Activated CD4-positive, alpha-beta T cell treated with anti-CD3 and anti-CD28 coated beads, Interleukin-2, amount 10 ng/mL, durations not matched to agents 24 days and 14 days (primary cell): ENCODE measurements around the gene TMEM168. TPM values are rescaled to one million over a fixed set of nuclear protein-coding genes. Genes with fewer than 3 reads are reported as not detected.

Experiments
- DNase-seq: peaks from one replicate; pipeline ENCODE4 v3.0.0; 2022
- H3K27ac Mint-ChIP-seq: one replicate; pipeline ENCODE4 v1.8.0; 2022; ENCODE audit warnings: mild to moderate bottlenecking, mixed read lengths
- H3K27me3 Mint-ChIP-seq: one replicate; pipeline ENCODE4 v1.8.0; 2022; ENCODE audit warnings: mixed read lengths
- H3K36me3 Mint-ChIP-seq: one replicate; pipeline ENCODE4 v1.8.0; 2022; ENCODE audit warnings: low read depth, mild to moderate bottlenecking, mixed read lengths
- H3K4me1 Mint-ChIP-seq: one replicate; pipeline ENCODE4 v1.8.0; 2021; ENCODE audit warnings: mixed read lengths
- H3K4me3 Mint-ChIP-seq: one replicate; pipeline ENCODE4 v1.8.0; 2022; ENCODE audit warnings: mild to moderate bottlenecking, moderate library complexity, mixed read lengths
- H3K9me3 Mint-ChIP-seq: one replicate; pipeline ENCODE4 v1.8.0; 2021; ENCODE audit warnings: mixed read lengths
- intact Hi-C: fragments of 100-400 bp; cut with micrococcal nuclease; formaldehyde crosslinking; loops from one replicate; pipeline ENCODE4 v1.15.1; 2023
- total RNA-seq: library from RNA; stranded (reverse); gene quantifications from 2 replicates; pipeline ENCODE4 v1.2.3, GENCODE V29; 2022

TMEM168 gene
- total RNA-seq, 1 donor from 2014 or later, result 18.3 TPM

- H3K36me3 Mint-ChIP-seq, result peaks cover 13% of the 10 kb centered on the region
- peaks cover 5% of the 10 kb centered on the region for H3K4me1 Mint-ChIP-seq
- no peak for DNase-seq
- H3K4me3 Mint-ChIP-seq, result no peak overlapping the region
- H3K27ac Mint-ChIP-seq, result no peak overlapping the region
- H3K9me3 Mint-ChIP-seq, result no peaks in the 10 kb centered on the region
- no peaks in the 10 kb centered on the region for H3K27me3 Mint-ChIP-seq
- intact Hi-C loops, result no loop called here
Measured at GRCh38 chr7:112765105-112765504, 25.1 kb downstream of the TMEM168 start.

DNA sequence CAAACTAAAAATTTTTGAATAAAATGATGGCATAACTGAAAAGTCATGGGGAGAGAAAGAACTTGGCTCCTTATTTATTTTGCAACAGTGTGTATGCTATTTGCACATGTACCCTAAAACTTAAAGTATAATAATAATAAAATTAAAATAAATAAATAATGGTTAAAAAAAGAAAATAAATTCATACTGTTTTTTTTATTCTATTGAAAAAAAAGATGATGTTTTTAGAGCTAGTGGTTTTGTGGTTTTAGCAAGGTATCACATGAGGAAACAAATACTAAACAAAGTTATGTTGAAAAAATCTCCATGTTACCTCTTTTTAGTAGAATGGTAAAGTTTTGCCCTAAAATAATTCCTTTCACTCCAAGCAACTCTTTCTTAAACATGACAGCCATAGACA is 26.2 kb downstream of the TMEM168 start:
- Mint-ChIP-seq H3K36me3 (peaks cover 10% of the 10 kb centered on the region), H3K27ac (no peak overlapping the region), H3K4me3 (no peak overlapping the region), H3K27me3 (no peaks in the 10 kb centered on the region), H3K4me1 (peaks cover 5% of the 10 kb centered on the region), H3K9me3 (no peaks in the 10 kb centered on the region)
- intact Hi-C loops, result no loop called here
- DNase-seq, result no peak

GRCh38 chr7:112763298-112763697 is 26.9 kb downstream of the TMEM168 start:
- Mint-ChIP-seq H3K4me3 (no peak overlapping the region), H3K27ac (no peak overlapping the region), H3K27me3 (no peaks in the 10 kb centered on the region), H3K4me1 (peaks cover 5% of the 10 kb centered on the region), H3K36me3 (peaks cover 10% of the 10 kb centered on the region), H3K9me3 (no peaks in the 10 kb centered on the region)
- no peak for DNase-seq
- intact Hi-C loops, result no loop called here

GRCh38 chr7:112759905-112760304 is 30.3 kb downstream of the TMEM168 start:
- H3K27ac Mint-ChIP-seq, result no peak overlapping the region
- H3K27me3 Mint-ChIP-seq, result no peaks in the 10 kb centered on the region
- H3K36me3 Mint-ChIP-seq, result peaks cover 3% of the 10 kb centered on the region
- intact Hi-C loops, result no loop called here
- H3K9me3 Mint-ChIP-seq, result no peaks in the 10 kb centered on the region
- H3K4me3 Mint-ChIP-seq, result no peak overlapping the region
- peaks cover 5% of the 10 kb centered on the region for H3K4me1 Mint-ChIP-seq
- DNase-seq, result no peak

- Mint-ChIP-seq H3K4me3 (no peak overlapping the region), H3K27ac (no peak overlapping the region), H3K4me1 (no peaks in the 10 kb centered on the region), H3K36me3 (peaks cover 3% of the 10 kb centered on the region), H3K27me3 (no peaks in the 10 kb centered on the region), H3K9me3 (no peaks in the 10 kb centered on the region)
- no peak for DNase-seq
- intact Hi-C loops, result no loop called here
Measured at GRCh38 chr7:112757337-112757736, 32.9 kb downstream of the TMEM168 start.

DNA sequence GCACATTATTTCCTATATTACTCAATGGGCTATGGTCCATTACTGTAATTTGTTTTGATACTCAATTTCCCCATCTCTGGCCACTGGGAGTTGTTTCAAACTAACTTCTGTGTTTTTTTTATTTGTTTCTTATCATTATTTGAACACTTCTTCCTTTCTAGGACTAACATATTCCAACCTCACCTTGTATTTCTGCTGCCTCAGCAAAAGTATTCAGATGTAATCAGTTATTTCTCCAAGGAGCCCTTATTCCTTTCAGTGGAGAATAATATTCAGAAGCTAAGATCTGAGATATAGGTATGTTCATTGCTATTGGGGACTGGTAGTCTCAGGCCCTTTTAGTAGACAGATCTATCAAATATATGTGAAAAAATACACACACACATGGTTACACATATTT is 36.9 kb downstream of the TMEM168 start:
- H3K4me3 Mint-ChIP-seq, result no peak overlapping the region
- intact Hi-C loops, result no loop called here
- H3K9me3 Mint-ChIP-seq, result no peaks in the 10 kb centered on the region
- H3K36me3 Mint-ChIP-seq, result no peaks in the 10 kb centered on the region
- DNase-seq, result no peak
- no peaks in the 10 kb centered on the region for H3K4me1 Mint-ChIP-seq
- peaks cover 1% of the 10 kb centered on the region for H3K27me3 Mint-ChIP-seq
- no peak overlapping the region for H3K27ac Mint-ChIP-seq

DNA sequence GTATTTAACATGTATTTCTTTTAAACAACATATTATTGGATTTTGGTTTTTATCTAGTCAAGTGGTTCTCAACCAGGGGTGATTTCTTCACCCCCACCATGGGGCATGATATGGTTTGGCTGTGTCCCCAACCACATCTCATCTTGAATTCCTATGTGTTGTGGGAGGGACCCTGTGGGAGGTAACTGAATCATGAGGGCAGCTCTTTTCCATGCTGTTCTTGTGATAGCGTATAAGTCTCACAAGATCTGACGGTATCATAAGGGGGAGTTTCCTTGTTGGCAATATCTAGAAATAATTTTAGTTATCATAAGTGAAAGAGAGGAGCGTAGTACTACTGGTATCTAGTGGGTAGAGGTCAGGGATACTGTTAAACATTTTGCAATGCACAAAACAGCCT is 37.6 kb downstream of the TMEM168 start:
- intact Hi-C loops, result no loop called here
- no peak for DNase-seq
- Mint-ChIP-seq H3K27ac (no peak overlapping the region), H3K36me3 (no peaks in the 10 kb centered on the region), H3K4me3 (no peak overlapping the region), H3K4me1 (no peaks in the 10 kb centered on the region), H3K27me3 (peaks cover 1% of the 10 kb centered on the region), H3K9me3 (peaks cover under 1% of the 10 kb centered on the region)

- peaks cover 1% of the 10 kb centered on the region for H3K27me3 Mint-ChIP-seq
- no peaks in the 10 kb centered on the region for H3K4me1 Mint-ChIP-seq
- H3K4me3 Mint-ChIP-seq, result no peak overlapping the region
- no peak for DNase-seq
- intact Hi-C loops, result no loop called here
- H3K27ac Mint-ChIP-seq, result no peak overlapping the region
- H3K36me3 Mint-ChIP-seq, result no peaks in the 10 kb centered on the region
- H3K9me3 Mint-ChIP-seq, result peaks cover 3% of the 10 kb centered on the region
Measured at GRCh38 chr7:112749775-112750174, 40.4 kb downstream of the TMEM168 start.

DNA sequence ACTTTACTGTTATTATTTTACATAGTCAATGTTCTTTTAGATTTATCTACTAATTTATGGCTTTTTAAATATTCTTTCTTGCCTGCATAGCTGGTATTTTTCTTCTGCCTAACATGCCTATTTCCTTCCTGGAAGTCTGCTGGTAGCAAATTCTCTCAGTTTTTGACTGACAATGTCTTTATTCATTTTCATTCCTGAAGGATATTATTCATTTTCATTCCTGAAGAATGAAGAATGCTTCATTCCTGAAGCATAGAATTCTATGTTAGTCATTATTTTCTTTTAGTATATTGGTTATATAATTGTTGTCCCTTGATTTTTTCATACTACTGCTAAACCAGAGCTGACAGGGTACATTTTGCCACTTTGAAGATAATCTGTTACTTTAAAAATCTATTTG is 41.8 kb downstream of the TMEM168 start:
- Mint-ChIP-seq H3K4me1 (no peaks in the 10 kb centered on the region), H3K36me3 (no peaks in the 10 kb centered on the region), H3K27ac (no peak overlapping the region), H3K9me3 (peaks cover 3% of the 10 kb centered on the region), H3K4me3 (no peak overlapping the region), H3K27me3 (peaks cover 4% of the 10 kb centered on the region)
- DNase-seq, result no peak
- intact Hi-C loops, result no loop called here

DNA sequence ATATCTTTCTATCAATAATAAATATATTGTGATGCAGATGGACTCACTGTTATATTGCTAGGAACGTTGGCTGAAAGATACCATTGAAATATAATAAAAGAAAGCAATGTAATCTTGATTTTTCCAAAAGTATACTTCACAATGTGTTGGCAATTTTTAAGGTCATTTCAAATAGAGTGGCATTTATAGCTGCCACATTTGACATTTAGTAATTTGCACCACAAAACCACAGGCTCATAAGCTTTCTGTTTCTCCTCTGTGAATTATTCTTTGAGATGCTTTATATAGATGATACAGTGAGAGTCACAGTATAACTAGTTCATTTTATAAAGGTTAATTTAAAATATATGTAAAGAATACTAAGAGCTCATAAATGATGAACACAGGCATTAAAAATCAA is 44.6 kb downstream of the TMEM168 start:
- Mint-ChIP-seq H3K36me3 (no peaks in the 10 kb centered on the region), H3K27me3 (peaks cover 4% of the 10 kb centered on the region), H3K4me1 (no peaks in the 10 kb centered on the region), H3K4me3 (no peak overlapping the region), H3K27ac (no peak overlapping the region), H3K9me3 (peaks cover 3% of the 10 kb centered on the region)
- intact Hi-C loops, result no loop called here
- no peak for DNase-seq

- Mint-ChIP-seq H3K9me3 (peaks cover 3% of the 10 kb centered on the region), H3K4me1 (no peaks in the 10 kb centered on the region), H3K27ac (no peak overlapping the region), H3K27me3 (peaks cover 4% of the 10 kb centered on the region), H3K36me3 (no peaks in the 10 kb centered on the region), H3K4me3 (no peak overlapping the region)
- intact Hi-C loops, result no loop called here
- DNase-seq, result no peak
Measured at GRCh38 chr7:112744818-112745217, 45.4 kb downstream of the TMEM168 start.

DNA sequence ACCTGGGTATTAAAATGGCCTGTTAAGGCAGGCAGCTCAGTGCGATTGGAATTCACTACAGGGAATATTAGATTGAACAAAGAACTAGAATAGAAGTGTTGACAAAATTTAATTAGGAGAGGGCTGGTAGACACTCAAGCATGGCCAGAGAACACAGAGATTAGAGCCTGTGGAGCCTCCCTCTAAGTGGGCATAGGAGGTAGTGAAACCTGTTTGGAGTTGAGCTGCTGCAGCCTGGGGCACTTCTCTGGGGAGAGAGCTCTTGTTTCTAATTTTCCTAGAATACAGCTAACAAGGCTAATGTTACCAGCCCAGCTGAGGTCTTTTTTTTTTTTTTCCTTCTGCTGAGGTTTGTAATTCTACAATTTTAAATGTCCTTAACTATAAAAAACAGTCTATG is 46.4 kb downstream of the TMEM168 start:
- no peak for DNase-seq
- H3K27ac Mint-ChIP-seq, result no peak overlapping the region

DNA sequence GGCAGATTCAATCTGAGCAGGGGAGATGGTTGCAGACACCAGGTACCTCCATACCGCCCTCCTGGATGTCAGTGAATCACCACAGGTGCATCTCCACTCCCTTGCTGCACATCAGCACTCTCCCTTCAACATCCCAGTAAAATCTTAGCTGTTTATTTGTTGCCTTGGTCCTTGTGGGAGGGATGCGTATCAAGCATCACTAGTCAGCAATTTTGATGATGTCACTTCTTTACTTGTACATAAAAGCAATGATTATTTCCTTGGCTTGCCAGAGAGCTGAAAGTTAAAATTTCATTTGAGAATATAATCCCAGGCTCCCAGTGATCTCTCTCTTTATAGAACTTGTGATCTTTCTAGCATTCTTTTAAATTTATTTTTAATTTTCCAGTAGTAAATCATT is 49.5 kb downstream of the TMEM168 start:
- intact Hi-C loops, result no loop called here
- H3K36me3 Mint-ChIP-seq, result no peaks in the 10 kb centered on the region
- H3K27ac Mint-ChIP-seq, result no peak overlapping the region
- H3K9me3 Mint-ChIP-seq, result peaks cover 8% of the 10 kb centered on the region
- no peaks in the 10 kb centered on the region for H3K4me1 Mint-ChIP-seq
- no peak overlapping the region for H3K4me3 Mint-ChIP-seq
- peaks cover 4% of the 10 kb centered on the region for H3K27me3 Mint-ChIP-seq
- no peak for DNase-seq

More for the DNA sequence above, 46.4 kb downstream of the TMEM168 start:
- Mint-ChIP-seq H3K4me3 (no peak overlapping the region), H3K27me3 (peaks cover 4% of the 10 kb centered on the region), H3K4me1 (no peaks in the 10 kb centered on the region), H3K9me3 (peaks cover 6% of the 10 kb centered on the region), H3K36me3 (no peaks in the 10 kb centered on the region)
- intact Hi-C loops, result no loop called here

GRCh38 chr7:112739436-112740180 is 50.6 kb downstream of the TMEM168 start:
- intact Hi-C loops, result no loop called here
- H3K27me3 Mint-ChIP-seq, result peaks cover 3% of the 10 kb centered on the region
- no peak overlapping the region for H3K4me3 Mint-ChIP-seq
- no peaks in the 10 kb centered on the region for H3K4me1 Mint-ChIP-seq
- H3K9me3 Mint-ChIP-seq, result peaks cover 8% of the 10 kb centered on the region
- no peaks in the 10 kb centered on the region for H3K36me3 Mint-ChIP-seq
- no peak overlapping the region for H3K27ac Mint-ChIP-seq
- DNase-seq, result no peak

DNA sequence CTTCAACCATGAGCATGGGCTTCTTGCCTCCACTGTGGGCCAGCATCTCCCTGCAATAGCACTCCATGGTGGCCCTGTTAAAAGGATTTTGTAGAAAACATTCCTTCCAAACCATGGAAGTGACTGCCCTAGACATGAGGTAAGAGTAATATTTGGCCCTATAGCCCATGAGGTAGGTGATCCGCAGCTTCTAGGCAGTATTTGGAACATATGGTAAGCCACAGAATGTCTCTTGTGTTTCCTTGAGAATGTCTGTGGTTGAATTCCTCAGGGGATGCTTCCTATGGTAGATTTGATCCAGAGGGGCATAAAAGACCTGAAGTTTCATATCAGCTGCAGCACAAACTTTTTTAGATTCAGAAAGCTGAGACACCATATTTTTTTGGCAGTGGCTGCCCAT is 54.9 kb downstream of the TMEM168 start:
- H3K36me3 Mint-ChIP-seq, result no peaks in the 10 kb centered on the region
- peaks cover 25% of the 10 kb centered on the region for H3K9me3 Mint-ChIP-seq
- H3K27me3 Mint-ChIP-seq, result no peaks in the 10 kb centered on the region
- H3K4me3 Mint-ChIP-seq, result no peak overlapping the region
- H3K27ac Mint-ChIP-seq, result no peak overlapping the region
- no peaks in the 10 kb centered on the region for H3K4me1 Mint-ChIP-seq
- DNase-seq, result no peak
- intact Hi-C loops, result no loop called here
